GM11168 (cell line): ENCODE results near the gene MRPL52.
"Not testable (repeated sequence)": the region's sequence is repeated elsewhere in the genome, so short reads cannot be mapped to it uniquely, and the experiment has no call there.

ENCODE experiments used
- in situ Hi-C: fragments of 300-500 bp; cut with MboI; formaldehyde crosslinking; loops from one replicate; pipeline ENCODE4 v1.12.0; 2022; ENCODE audit warnings: low sequenced_read_pairs; ENCODE audit not compliant: unreplicated experiment

Gene MRPL52

GRCh38 chr14:22808388-22809209 lies 21.1 kb upstream of the MRPL52 start:
- in situ Hi-C loops, result no loop called here

DNA sequence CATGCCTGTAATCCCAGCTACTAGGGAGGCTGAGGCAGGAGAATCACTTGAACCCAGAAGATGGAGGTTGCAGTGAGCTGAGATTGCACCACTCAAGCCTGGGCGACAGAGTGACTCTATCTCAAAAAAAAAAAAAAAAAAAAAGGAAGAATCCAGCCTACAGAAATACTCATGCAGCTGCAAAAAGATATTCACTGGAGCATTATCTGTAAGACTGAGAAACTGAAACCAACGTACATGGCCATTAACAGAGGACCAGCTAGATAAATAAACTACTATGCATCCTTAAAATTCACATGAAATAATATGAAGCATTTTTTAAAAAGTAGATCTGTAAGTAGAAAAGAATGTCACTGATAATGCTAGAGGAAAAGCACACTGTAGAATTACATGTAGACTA lies 18.0 kb upstream of the MRPL52 start:
- in situ Hi-C loops, result no loop called here

DNA sequence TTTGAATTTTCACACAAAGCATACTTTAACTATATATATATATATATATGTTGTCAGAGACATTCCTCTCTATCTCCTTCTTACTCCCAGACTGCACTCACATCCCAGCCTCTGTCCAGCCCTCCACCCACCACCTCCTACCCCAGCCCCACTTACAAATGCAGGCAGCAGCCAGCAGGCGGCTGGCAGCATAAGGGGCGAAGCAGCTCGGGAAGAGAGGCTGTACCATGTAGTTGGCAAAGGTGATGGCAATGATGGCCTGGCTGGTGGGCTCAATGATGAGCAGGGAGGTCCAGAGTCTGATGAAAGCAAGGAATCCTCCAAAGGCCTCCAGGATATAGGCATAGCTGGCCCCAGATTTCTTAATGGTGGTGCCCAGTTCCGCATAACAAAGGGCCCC lies 16.9 kb upstream of the MRPL52 start:
- in situ Hi-C loops, result no loop called here

GRCh38 chr14:22813145-22813544 lies 16.5 kb upstream of the MRPL52 start:
- in situ Hi-C loops, result no loop called here

GRCh38 chr14:22814373-22814772 lies 15.3 kb upstream of the MRPL52 start:
- in situ Hi-C loops, result no loop called here

- in situ Hi-C loops, result loop anchor here (5.0 kb wide), 1 partner anchor 38 kb away; no protein-coding TSS in a partner anchor
Measured at GRCh38 chr14:22814941-22815713, 14.6 kb upstream of the MRPL52 start, which contains the start of gene SLC7A7. TSS of gene SLC7A7 (minus strand) at chr14:22815435. CDS start at chr14:22813398, 2,037 bp downstream.

DNA sequence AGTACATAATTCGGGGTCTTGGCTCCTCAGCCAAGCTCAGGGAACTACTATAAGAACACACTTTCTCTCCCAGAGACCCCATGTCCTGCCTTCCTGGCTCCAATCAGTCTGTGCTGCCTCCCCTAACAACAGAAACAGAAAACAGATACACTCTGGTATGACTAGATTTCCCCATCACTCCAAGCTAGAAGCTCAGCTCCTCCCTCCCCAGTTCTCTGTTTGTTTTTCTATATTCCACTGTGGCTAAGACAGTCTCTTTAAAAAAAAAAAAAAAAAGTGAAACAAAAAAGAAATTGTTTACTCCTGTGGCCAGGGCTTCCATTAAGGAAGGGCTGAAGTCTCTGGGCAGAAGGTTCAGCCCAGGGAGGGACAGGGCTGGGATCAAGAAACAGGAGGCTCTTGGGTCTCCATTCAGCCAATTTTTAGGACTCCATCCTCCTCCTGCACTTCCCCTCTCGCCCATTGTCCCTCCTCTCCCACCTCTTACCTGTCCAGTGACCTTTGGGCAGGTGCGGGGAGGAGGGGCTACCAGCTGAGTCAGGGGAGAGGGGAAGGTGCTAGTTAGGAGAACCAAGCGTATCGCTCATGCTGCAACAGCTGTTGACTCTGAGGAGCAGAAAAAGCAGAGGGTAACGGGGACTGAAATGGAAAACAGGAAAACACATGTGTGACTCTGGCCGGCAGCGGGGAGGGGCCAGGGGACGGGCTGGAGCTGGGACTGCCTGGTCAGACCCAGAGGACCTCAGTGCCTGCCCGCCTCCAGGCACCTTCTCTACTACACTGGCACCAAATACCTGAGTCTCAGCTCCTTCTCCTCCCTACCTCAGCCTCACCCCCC lies 10.3 kb upstream of the MRPL52 start:
- in situ Hi-C loops, result loop anchor here (5.0 kb wide), 1 partner anchor 42 kb away; no protein-coding TSS in a partner anchor

DNA sequence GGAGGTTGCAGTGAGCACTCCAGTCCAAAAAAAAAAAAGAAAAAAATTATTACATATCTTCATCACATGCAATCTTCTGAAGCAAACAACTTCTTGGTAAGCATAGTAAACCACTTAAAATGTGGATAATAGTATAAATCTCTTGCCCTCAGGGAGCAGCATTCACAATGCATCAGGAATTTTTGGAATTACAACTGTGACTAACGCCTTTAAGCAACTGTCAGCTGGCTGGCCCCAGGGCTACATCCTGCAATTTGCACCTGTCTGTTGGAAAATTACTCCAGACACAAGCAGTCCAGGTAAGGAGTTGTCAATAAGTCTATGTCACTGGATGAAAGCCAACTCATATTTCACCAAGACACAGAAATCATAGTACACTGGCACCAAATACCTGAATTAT lies 9.0 kb upstream of the MRPL52 start:
- in situ Hi-C loops, result no loop called here

- in situ Hi-C loops, result no loop called here
Measured at GRCh38 chr14:22821193-22822015, 8.3 kb upstream of the MRPL52 start.

DNA sequence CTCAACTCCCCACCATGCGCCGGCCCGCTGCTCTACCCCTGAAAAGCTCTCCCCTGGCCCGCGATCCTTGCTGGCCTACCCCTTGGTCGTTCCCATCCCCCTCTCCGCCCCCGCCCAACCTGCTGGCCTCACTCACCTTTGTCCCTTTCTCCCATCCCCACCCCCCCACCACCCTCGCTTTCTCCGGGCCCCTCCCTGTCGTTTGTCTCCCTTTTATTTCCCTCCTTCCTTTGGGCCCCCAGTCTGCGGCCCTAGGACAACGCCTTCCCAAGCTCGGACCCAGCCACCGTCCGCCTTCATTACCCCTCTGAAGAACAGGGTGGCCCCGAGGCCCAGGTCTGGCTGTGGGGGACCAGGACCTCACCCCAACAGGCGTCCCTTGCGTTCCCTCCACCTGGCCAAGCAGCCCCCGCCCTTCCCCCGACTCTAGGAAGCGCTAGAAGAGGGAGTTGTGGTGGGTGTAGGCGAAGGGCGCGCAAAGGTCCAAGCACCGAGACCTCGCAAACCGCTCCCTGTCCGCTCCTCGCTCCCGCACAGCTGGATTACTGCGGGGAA lies 7.6 kb upstream of the MRPL52 start:
- in situ Hi-C loops, result no loop called here

DNA sequence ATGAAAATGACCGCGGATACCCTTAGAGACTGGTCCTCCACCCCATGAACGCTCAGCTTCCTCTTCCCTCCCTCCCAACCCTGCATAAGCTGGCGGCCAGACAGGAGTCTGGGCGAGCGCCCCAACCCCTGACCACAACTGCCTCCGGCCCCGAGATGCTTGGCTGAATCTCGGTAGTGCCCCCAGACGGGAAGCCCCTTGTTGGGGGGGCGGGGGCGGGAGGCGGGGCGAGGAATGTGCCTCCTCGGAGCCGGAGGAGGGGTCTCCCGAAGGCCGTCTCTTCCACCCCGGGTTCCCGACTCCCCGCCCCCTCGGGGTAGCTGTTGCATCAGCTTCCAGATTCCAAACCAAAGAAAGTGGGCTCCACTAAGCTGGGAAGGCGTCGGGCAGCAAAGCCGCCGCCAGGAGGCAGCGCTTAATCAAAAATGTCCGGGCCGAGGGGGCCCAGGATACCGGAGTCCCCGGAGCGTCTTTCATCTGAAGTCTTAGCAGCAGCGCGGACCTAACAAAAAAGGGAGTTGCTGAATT lies 7.1 kb upstream of the MRPL52 start:
- in situ Hi-C loops, result no loop called here

- in situ Hi-C loops, result no loop called here
Measured at GRCh38 chr14:22824711-22825359, 4.9 kb upstream of the MRPL52 start.

GRCh38 chr14:22829076-22829660 lies 519 bp upstream of the MRPL52 start:
- in situ Hi-C loops, result not testable (repeated sequence)

DNA sequence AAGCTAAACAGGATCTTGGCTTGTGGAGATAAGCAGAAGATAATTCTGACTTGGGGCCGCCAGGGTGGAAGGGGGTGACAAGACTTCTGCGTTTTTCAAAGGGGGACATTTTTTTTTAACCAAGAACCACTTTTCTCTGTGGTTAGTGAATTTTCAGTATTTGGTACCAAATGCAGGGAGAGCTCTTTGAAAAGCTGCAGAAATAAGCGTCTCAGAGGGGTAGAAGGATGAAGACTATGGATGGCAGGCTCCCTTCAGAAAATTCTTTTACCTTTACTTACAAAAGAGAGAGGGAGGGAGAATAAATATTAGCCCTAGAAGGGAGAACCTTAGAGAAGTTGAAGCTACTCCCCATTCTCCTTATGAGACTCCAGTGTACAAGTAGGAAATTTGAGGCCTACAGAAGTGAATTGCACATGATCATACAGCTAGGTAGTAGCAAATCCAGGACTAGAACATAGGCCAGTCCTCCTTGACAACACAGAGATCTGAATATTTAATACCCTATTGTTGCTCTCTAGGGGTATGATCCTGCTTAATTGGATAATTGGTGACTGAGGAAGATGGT lies 840 bp downstream of the MRPL52 start:
- in situ Hi-C loops, result no loop called here

DNA sequence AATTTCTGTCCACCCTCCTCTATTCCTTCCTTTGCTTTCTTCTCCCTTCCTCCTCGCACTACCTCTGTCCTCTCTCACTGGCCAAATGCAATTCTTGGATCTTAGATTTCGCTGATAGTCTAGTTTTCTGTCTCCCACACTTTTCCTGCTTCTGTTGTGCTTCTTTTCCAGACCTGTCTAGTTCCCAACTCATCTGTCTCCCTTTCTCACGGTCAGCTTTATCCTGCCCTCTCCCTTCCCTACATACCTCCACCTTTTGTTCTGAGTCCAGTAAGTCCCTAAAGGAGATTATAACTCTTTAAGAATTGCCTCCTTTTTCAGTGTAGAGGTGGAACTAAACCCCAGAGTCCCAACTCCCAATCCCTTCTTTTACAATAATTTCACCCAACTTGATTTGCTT lies 5.8 kb downstream of the MRPL52 start:
- in situ Hi-C loops, result no loop called here

DNA sequence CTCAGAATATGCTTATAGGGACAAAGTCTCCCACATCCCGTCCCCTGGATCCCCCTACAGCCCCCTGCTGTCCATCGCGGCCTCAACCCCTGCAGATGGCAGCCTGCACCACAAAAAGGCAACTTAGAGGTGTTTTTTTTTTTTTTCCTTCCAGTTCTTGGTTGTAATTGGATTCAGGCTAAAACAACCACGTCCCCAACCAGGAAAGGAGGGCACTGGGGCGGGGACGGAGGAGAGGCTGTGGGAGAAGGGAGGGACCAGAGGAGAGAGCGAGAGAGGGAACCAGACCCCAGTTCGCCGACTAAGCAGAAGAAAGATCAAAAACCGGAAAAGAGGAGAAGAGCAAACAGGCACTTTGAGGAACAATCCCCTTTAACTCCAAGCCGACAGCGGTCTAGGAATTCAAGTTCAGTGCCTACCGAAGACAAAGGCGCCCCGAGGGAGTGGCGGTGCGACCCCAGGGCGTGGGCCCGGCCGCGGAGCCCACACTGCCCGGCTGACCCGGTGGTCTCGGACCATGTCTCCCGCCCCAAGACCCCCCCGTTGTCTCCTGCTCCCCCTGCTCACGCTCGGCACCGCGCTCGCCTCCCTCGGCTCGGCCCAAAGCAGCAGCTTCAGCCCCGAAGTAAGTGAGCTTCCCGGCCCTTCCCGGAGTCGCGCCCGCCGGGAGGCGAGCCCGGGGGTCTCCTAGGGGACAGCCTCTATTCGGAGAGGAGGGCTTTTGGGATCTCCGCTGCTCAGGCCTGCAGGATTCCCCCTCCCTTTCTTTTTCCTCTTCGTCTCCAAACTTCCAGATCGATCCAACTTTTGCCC lies 6.8 kb downstream of the MRPL52 start, which contains the start of gene MMP14:
TSS of gene MMP14 (plus strand) at position 285 of the 813 bp plus-strand sequence. CDS start at position 518, 233 bp downstream.
- in situ Hi-C loops, result no loop called here
